HG02973 (cell line): Measurements from ENCODE around the gene S100A11.

Experiments used
- ATAC-seq: cut with Tn5 transposase; IDR thresholded peaks from one replicate; pipeline ENCODE4 v1.9.1; 2021; ENCODE audit warnings: moderate library complexity; ENCODE audit not compliant: unreplicated experiment

Gene S100A11

GRCh38 chr1:152039886-152040285 lies 3.1 kb upstream of the S100A11 start:
- ATAC-seq, result no peak

- no peak for ATAC-seq
Measured at GRCh38 chr1:152039461-152039860, 2.7 kb upstream of the S100A11 start.

- no peak for ATAC-seq
Measured at GRCh38 chr1:152038871-152039270, 2.1 kb upstream of the S100A11 start.

- ATAC-seq, result no peak
Measured at GRCh38 chr1:152035539-152036266, 1.1 kb downstream of the S100A11 start.

- peak; percentile 47 for ATAC-seq
Measured at GRCh38 chr1:152034654-152035538, 1.9 kb downstream of the S100A11 start.

GRCh38 chr1:152034324-152034653 lies 2.5 kb downstream of the S100A11 start:
- peak; percentile 11 for ATAC-seq

- ATAC-seq, result no peak
Measured at GRCh38 chr1:152029929-152030211, 6.9 kb downstream of the S100A11 start.

GRCh38 chr1:152029144-152029928 lies 7.5 kb downstream of the S100A11 start:
- ATAC-seq, result no peak

GRCh38 chr1:152026895-152027294 lies 9.9 kb downstream of the S100A11 start:
- ATAC-seq, result no peak

- ATAC-seq, result no peak
Measured at GRCh38 chr1:152024223-152024622, 12.6 kb downstream of the S100A11 start.

GRCh38 chr1:152023221-152023620 lies 13.6 kb downstream of the S100A11 start:
- no peak for ATAC-seq

GRCh38 chr1:152022474-152022873 lies 14.3 kb downstream of the S100A11 start:
- no peak for ATAC-seq

GRCh38 chr1:152021569-152021968 lies 15.2 kb downstream of the S100A11 start:
- ATAC-seq, result no peak

- no peak for ATAC-seq
Measured at GRCh38 chr1:152020849-152021248, 16.0 kb downstream of the S100A11 start.

GRCh38 chr1:152018537-152018936 lies 18.3 kb downstream of the S100A11 start:
- ATAC-seq, result no peak

- ATAC-seq, result no peak
Measured at GRCh38 chr1:152015766-152016165, 21.0 kb downstream of the S100A11 start.

- ATAC-seq, result no peak
Measured at GRCh38 chr1:152014943-152015342, 21.9 kb downstream of the S100A11 start.

- no peak for ATAC-seq
Measured at GRCh38 chr1:152013664-152014237, 23.1 kb downstream of the S100A11 start.

- ATAC-seq, result no peak
Measured at GRCh38 chr1:152009691-152010090, 27.1 kb downstream of the S100A11 start.

GRCh38 chr1:152007047-152007446 lies 29.8 kb downstream of the S100A11 start:
- ATAC-seq, result no peak

GRCh38 chr1:152005360-152005912 lies 31.4 kb downstream of the S100A11 start:
- ATAC-seq, result no peak
